NCI-H2196 (cell line): Measurements from ENCODE around the gene LPAR2.

ENCODE experiments used
- DNase-seq: peaks from one replicate; lab custom pipeline; 2025; ENCODE audit not compliant: unreplicated experiment; lab: John Stamatoyannopoulos, UW

LPAR2 gene

GRCh38 chr19:19654441-19654840 is 26.4 kb upstream of the LPAR2 start:
- DNase-seq = no peak

DNA sequence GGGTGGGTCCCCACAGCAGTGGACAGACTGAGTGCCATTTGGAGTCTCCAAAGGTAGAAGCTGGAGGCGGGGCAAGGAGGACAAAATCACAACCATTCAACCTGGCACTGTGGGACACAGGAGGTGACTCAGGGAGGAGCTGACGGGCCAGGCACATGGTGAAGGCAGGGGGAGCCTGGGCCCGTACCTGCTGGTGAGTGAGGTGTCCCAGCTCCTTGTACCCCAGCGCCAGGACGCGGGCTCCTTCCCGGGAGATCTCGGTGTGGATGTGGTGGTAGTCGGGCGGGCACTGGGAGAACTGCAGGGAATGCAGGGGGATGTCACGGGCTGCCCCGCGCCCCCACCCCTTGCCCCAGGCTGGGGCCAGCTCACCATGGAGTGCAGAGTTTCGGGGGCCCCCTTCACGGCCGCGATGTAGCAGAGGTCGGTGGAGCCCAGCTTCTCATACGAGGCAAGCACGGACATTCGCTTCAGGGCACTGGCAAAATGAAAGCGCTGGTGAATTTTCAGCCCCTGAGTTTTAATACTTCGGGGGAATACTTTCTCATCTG is 25.7 kb upstream of the LPAR2 start:
- DNase-seq = no peak

GRCh38 chr19:19652482-19653295 is 24.7 kb upstream of the LPAR2 start:
- DNase-seq = no peak

DNA sequence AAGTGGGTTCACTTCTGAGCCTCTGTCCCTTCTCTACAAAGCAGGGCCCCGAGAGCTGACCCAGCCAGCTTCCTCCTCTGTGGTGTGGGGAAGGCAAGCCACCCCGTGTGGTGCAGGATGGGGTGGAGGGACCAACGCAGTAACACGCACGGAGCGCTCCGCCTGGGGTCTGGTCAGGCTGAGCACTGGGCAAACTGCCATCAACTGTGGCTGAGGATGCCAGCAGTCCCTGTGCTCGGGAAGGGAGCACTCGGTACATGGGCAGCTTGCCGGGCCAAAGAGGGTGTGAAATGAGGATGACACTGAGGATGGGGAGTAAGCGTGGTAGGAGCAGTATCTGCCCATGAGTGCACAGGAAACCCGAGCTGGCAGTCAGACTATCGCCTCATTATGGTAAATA is 23.1 kb upstream of the LPAR2 start:
- no peak for DNase-seq

DNA sequence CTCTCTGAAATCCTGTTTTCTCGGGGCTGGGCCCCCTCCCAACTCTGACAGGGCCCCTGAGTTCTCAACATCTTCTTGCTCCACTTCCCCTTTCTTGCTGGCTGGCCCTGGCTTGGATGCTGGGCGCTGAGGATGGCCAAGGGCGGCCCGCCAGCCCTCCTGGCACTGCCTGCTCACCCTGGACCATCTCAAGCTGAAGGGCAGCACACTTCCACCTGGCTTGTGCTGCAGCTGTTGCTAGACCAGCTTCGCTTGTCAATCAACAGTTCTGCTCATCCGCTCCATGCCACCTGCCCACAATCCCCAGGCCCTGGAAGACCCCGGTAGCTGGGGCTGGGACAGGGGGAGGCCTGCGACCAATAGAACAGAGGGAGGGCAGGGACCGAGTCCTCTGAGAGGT is 22.3 kb upstream of the LPAR2 start:
- no peak for DNase-seq

GRCh38 chr19:19649580-19649995 is 21.6 kb upstream of the LPAR2 start:
- no peak for DNase-seq

- no peak for DNase-seq
These were observed 21.1 kb upstream of the LPAR2 start for GRCh38 chr19:19649155-19649554.

DNA sequence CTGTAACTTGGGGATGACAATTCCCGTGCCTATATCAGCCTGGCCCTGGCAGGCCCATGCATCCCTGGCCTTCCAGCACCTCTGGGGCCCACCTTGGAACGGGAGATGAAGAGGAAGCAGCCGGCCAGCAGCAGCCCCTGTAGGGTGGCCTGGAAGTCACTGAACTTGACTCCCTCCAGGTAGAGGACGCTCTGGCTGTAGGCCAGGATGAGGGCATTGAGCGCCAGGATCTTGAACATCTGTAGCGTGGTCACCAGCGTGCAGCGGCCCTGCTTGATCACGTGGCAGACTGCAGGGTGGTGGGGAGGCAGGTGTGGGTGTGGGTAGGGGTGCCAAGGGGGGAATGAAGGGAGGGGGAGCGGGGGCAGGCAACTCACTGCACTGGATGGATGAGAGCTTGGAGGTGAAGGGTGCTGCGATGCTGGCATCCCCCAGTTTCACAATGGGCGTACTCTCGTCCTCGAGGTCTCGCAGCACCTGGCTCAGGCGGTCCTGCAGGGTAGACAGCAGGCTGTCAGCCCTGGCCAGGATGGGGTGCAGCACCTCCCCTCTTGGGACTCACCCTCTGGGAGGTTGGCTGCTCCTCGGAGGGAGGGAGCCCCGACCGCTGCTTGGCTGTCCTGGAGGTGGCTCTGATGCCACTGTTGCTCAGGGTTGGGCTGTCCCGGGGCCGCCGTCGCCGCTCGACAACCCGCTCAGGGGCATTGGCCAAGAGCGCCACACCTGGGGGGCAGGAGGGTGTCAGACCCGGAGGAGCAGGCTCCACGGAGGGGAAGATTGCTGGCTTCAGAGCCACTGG is 19.2 kb upstream of the LPAR2 start:
- no peak for DNase-seq

DNA sequence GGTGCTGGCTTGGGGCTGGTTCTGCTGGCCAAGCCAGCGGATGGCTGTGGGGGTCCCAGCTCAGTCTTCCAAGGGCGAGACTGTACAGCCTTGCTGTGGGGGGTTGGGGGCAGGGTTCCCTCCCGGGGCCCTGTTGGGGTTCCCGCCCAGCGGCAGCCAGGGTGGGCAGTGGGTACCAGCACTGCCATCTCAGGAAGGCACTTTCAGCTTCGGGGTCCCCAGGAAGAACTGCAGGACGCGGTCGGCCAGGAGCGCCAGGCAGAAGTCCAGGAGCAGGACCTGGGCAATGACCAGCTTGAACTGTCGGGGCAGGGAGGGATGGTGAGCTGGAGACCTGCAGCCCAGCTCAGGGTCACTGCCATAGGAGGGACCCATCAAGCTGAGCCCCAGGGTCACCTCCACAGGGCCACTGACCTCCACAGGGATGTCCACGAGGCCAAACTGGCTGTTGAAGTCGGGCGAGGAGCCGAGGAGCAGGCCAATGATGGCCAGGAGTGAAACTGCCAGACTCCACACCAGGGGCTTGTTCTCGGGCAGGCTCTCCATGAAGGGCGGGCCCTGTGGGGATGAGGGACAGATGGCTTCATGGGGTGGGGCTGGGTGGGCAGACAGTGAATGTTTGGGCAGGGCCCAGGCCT is 17.3 kb upstream of the LPAR2 start:
- no peak for DNase-seq

DNA sequence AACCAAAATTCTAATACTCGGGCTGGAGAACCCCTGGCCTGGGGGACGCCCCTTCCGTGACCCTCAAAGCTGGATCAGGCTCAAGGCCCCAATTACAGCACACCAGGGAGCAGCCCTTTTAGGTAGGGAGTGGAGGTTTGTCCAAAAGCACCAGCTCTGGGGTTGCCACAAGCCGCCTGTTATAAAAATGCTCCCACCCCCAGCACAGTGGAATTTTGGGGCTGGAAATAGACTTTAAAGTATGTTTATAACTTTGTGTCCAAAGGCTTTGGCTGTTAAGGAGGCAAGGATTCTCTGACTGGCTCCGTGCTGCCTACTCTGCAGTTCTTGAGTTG is 16.0 kb upstream of the LPAR2 start:
- DNase-seq = no peak

GRCh38 chr19:19643158-19644053 is 15.4 kb upstream of the LPAR2 start, which contains the start of gene GMIP:
Gene GMIP, minus strand, starts transcription at chr19:19643657. Its CDS starts 128 bp downstream, at chr19:19643529.
- DNase-seq = peak; percentile 65

- DNase-seq = no peak
These were observed 14.6 kb upstream of the LPAR2 start for GRCh38 chr19:19642506-19643157.

DNA sequence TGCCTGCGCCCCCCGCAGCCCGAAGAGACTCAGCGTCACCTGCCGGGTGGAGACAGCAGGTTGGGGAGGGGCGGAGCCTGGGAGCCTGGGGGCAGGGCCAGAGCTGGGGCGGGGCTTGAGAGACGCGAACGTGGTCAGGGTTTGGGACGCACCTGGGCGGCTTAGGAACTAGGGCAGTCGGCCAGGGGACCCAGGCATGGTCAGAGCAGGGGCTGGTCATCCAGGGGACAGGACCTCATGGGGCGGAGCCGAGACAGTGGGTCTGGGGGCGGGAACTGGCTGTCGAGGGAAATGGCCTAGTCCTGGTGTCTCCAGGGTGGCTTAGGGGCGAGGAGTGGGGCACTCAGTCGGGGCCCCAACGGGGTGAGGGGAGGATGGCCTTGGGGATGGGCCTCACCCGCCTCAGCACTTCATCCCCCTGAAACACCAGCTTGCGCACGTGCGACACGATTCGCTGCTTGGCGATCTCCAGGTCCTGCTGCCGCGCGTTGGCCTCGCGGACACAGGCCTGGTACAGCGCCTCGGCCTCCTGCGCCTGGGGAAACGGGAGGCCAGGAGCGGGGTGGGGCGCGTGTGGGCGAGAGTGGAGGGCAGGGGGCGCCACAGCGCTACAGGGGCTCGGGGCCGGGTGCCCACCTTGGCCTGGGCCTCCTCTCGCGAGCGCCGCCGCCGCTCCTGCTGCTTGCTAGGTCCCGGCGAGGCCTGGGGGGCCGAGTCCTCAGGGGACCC is 9.7 kb upstream of the LPAR2 start:
- no peak for DNase-seq

DNA sequence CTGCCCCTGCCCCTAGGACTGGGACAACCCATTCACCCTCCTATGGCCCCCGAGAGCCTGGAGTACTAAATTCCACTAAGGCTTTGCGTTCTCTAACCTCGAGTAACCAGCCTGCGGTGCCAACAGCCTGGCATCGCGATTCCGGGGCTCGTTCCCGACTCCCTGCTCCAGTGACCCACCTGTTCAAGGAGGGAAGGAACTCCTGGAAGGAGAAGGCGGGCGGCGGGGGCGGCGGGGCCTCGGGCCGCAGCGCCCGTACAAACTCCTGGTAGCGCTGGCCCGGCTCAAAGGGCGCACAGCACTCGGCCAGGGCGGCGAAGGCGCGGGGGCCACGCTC is 9.1 kb upstream of the LPAR2 start:
- no peak for DNase-seq

DNA sequence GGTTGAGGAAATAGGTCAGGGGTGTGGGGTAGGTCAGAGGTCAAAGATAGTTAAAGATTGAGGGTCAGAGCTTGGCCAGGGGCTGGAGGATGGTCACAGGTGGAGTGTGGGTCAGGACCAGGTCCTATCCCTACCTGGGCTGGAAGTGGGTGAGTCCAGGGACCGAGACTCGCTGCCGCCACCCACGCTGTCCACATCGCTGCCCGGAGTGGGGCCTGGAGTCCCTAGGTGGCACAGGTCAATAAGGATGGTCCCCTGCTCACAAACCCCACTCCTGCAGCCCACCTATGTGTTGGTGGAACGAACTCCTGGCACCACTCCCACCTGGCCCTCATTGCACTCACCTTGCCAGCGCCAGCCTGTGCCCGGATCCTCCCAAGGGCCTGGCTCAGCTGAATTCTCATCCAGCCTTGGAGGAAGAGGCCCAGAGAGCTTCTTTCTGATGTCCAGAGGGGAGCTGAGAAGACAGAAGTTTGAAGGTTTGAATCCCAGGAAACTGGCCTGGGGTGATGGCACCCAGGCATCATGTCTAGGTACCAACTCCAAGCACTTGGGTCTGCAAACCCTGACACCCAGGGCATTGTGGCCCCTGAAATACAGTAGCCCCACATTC is 8.7 kb upstream of the LPAR2 start:
- no peak for DNase-seq

GRCh38 chr19:19635313-19635702 is 7.3 kb upstream of the LPAR2 start:
- DNase-seq = no peak

- DNase-seq = no peak
These were observed 6.7 kb upstream of the LPAR2 start for GRCh38 chr19:19634516-19635312.
